ENCODE results near the gene AGPAT3. TPM values are rescaled to one million over a fixed set of nuclear protein-coding genes. Genes with fewer than 3 reads are reported as not detected.
"Not testable (repeated sequence)": the region's sequence is repeated elsewhere in the genome, so short reads cannot be mapped to it uniquely, and the experiment has no call there.

Gene AGPAT3
- polyA plus RNA-seq, 4 donors = 52.1 to 73.5 (median 61.4) TPM

- DNase-seq (ENCODE audit: low read depth in 4 of 4, low spot score in 2 of 4) = no peak
Observed at GRCh38 chr21:43881935-43882334, 16.9 kb downstream of the AGPAT3 start.

- DNase-seq (ENCODE audit: low read depth in 4 of 4, low spot score in 2 of 4) = no peak
Observed at GRCh38 chr21:43882952-43883545, 18.0 kb downstream of the AGPAT3 start.

- DNase-seq (ENCODE audit: low read depth in 4 of 4, low spot score in 2 of 4) = no peak
Observed at GRCh38 chr21:43884012-43884860, 19.2 kb downstream of the AGPAT3 start.

GRCh38 chr21:43884861-43885417 is 19.9 kb downstream of the AGPAT3 start:
- DNase-seq (ENCODE audit: low read depth in 4 of 4, low spot score in 2 of 4) = no peak

- DNase-seq (ENCODE audit: low read depth in 4 of 4, low spot score in 2 of 4) = no peak
Observed at GRCh38 chr21:43885721-43886120, 20.7 kb downstream of the AGPAT3 start.

- DNase-seq (ENCODE audit: low read depth in 4 of 4, low spot score in 2 of 4) = no peak
Observed at GRCh38 chr21:43886565-43886964, 21.5 kb downstream of the AGPAT3 start.

- DNase-seq (ENCODE audit: low read depth in 4 of 4, low spot score in 2 of 4) = no peak
Observed at GRCh38 chr21:43889069-43889468, 24.0 kb downstream of the AGPAT3 start.

- no peak for DNase-seq (ENCODE audit: low read depth in 4 of 4, low spot score in 2 of 4)
Observed at GRCh38 chr21:43890042-43890441, 25.0 kb downstream of the AGPAT3 start.

- no peak for DNase-seq (ENCODE audit: low read depth in 4 of 4, low spot score in 2 of 4)
Observed at GRCh38 chr21:43892334-43892733, 27.3 kb downstream of the AGPAT3 start.

- no peak for DNase-seq (ENCODE audit: low read depth in 4 of 4, low spot score in 2 of 4)
Observed at GRCh38 chr21:43892984-43893535, 28.0 kb downstream of the AGPAT3 start.

- no peak for DNase-seq (ENCODE audit: low read depth in 4 of 4, low spot score in 2 of 4)
Observed at GRCh38 chr21:43893536-43894205, 28.6 kb downstream of the AGPAT3 start.

GRCh38 chr21:43894206-43894577 is 29.2 kb downstream of the AGPAT3 start:
- no peak for DNase-seq (ENCODE audit: low read depth in 4 of 4, low spot score in 2 of 4)

GRCh38 chr21:43895196-43895595 is 30.2 kb downstream of the AGPAT3 start:
- DNase-seq (ENCODE audit: low read depth in 4 of 4, low spot score in 2 of 4) = no peak

GRCh38 chr21:43896696-43897299 is 31.8 kb downstream of the AGPAT3 start:
- not testable (repeated sequence) for DNase-seq (ENCODE audit: low read depth in 4 of 4, low spot score in 2 of 4)

GRCh38 chr21:43899307-43900077 is 34.5 kb downstream of the AGPAT3 start:
- no peak for DNase-seq (ENCODE audit: low read depth in 4 of 4, low spot score in 2 of 4)

GRCh38 chr21:43900078-43900385 is 35.0 kb downstream of the AGPAT3 start:
- DNase-seq (ENCODE audit: low read depth in 4 of 4, low spot score in 2 of 4) = no peak

GRCh38 chr21:43900690-43901089 is 35.7 kb downstream of the AGPAT3 start:
- DNase-seq (ENCODE audit: low read depth in 4 of 4, low spot score in 2 of 4) = no peak

GRCh38 chr21:43902441-43902840 is 37.4 kb downstream of the AGPAT3 start:
- DNase-seq (ENCODE audit: low read depth in 4 of 4, low spot score in 2 of 4) = no peak

- no peak for DNase-seq (ENCODE audit: low read depth in 4 of 4, low spot score in 2 of 4)
Observed at GRCh38 chr21:43903451-43904091, 38.5 kb downstream of the AGPAT3 start.

Measured in left renal cortex interstitium (tissue), 4 donors.